Vagina (tissue), 2 donors: ENCODE data around the gene ELP5. TPM values are rescaled to one million over a fixed set of nuclear protein-coding genes. Genes with fewer than 3 reads are reported as not detected.

Source experiments
- DNase-seq, 2 donors: peaks; one replicate each; pipeline ENCODE4 v3.0.0-alpha.2; 2017; ENCODE audit errors: extremely low spot score in 2 of 2
- H3K27ac ChIP-seq: fragments of 200-600 bp; sonication (generic); one replicate; pipeline ENCODE4 v1.5.1; 2019
- H3K27me3 ChIP-seq: fragments of 200-600 bp; sonication (generic); one replicate; pipeline ENCODE4 v1.5.1; 2019
- H3K36me3 ChIP-seq, 2 donors: fragments of 200-600 bp; sonication (generic); one replicate each; pipeline ENCODE4 v1.5.1; 2017 to 2019
- H3K4me1 ChIP-seq: fragments of 200-600 bp; sonication (generic); one replicate; pipeline ENCODE4 v1.5.1; 2019
- H3K4me3 ChIP-seq, 2 donors: fragments of 200-600 bp; sonication (generic); 1 replicate in 1 of 2; 2 replicates in 1 of 2; pipeline ENCODE4 v1.5.1; 2016 to 2019
- H3K9me3 ChIP-seq: fragments of 200-600 bp; sonication (generic); one replicate; pipeline ENCODE4 v1.5.1; 2019
- POLR2A ChIP-seq, 2 donors: fragments of 450-650 bp; IDR thresholded peaks; one replicate each; pipeline ENCODE4 v1.6.1; 2017; ENCODE audit warnings: antibody characterized with exemption in 2 of 2, mild to moderate bottlenecking in 2 of 2, moderate library complexity in 2 of 2
- POLR2AphosphoS5 ChIP-seq, 2 donors: sonication (generic); formaldehyde crosslinking; IDR thresholded peaks; one replicate each; pipeline ENCODE4 v1.9.0; 2017; ENCODE audit warnings: antibody characterized with exemption in 2 of 2, mild to moderate bottlenecking in 2 of 2, low read depth in 1 of 2; ENCODE audit not compliant: insufficient read depth in 1 of 2
- intact Hi-C: fragments of 100-400 bp; cut with DNase I; formaldehyde crosslinking; loops from one replicate; pipeline ENCODE4 v1.15.1; 2023
- total RNA-seq: library from RNA; depleted of rRNA; stranded (reverse); fragments of >200 nt; gene quantifications from one replicate; pipeline ENCODE4 v1.2.3, GENCODE V29; 2016
- TF ChIP-seq, protein P1 (sequence below), 3 experiments: fragments of 450-650 bp in 2 of 3; fragments of 200-600 bp in 1 of 3; sonication (generic) in 1 of 3; IDR thresholded peaks; one replicate each; pipeline ENCODE4 v1.5.1; 2017 to 2019; ENCODE audit warnings: antibody characterized with exemption in 3 of 3, mild to moderate bottlenecking in 2 of 3, moderate library complexity in 2 of 3

The ELP5 gene
- total RNA-seq, 1 donor from 2014 or later: 30.9 TPM

DNA sequence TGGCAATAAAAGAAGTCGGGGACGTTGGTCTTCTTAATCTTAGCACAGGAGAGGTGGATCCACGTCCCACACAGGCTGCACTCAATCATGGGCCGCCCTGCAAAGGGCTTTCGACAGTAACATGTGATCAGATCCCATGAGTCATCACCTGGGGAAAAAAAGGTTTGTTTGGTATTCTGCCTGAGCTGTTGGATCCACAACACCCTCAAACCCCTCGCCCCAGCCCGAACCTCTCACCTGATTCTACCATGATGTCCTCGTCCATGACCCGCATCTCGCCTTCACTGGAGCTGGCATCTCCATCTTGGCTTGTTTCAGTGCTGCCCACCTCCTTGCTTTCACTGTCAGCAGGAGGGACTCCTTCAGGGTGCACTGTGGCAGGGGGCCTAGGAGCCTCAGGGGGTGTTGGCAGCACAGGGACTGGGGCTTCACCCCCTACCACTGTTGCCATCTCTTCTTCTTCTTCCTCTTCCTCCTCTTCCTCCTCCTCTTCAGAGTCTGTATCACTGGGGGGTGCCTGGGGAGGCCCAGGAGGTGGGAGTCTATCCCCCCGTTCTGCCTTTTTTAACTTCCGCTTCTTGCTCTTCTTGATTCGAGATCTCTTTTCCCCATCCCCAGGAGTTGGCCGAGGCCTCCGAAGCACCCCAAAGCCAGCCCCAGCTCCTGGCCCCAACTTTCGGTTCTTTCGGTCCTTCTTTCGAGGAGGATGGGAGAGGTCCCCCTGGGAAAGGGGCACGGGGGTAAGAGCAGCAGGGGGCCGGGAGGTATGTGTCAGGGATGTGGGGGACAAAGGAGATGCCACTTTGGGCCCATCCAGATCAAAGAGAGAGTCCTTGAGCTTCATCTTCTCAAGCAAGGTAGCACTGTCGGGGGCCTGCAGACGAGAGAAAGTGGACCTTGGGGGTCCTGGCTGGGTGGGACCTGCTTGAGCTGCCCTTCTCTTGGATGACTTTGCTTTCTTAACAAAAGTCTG, 16.0 kb upstream of the ELP5 start:
- intact Hi-C loops: no loop called here
- Histone ChIP-seq H3K9me3 (no peaks in the 10 kb centered on the region), H3K27me3 (no peaks in the 10 kb centered on the region), H3K4me3 (no peak overlapping the region), H3K27ac (peak overlapping the region; percentile 99), H3K4me1 (peaks cover 65% of the 10 kb centered on the region), H3K36me3 (peaks cover 0 to 25% of the 10 kb centered on the region in 2 donors)
- DNase-seq: no peak
- TF ChIP-seq POLR2AphosphoS5 (IDR thresholded peaks at IDR 0.05; ENCODE audit: insufficient read depth in 1 of 2, low read depth in 1 of 2) (no peak), POLR2A (IDR thresholded peaks at IDR 0.05) (no peak)
- TF ChIP-seq, protein P1, sequence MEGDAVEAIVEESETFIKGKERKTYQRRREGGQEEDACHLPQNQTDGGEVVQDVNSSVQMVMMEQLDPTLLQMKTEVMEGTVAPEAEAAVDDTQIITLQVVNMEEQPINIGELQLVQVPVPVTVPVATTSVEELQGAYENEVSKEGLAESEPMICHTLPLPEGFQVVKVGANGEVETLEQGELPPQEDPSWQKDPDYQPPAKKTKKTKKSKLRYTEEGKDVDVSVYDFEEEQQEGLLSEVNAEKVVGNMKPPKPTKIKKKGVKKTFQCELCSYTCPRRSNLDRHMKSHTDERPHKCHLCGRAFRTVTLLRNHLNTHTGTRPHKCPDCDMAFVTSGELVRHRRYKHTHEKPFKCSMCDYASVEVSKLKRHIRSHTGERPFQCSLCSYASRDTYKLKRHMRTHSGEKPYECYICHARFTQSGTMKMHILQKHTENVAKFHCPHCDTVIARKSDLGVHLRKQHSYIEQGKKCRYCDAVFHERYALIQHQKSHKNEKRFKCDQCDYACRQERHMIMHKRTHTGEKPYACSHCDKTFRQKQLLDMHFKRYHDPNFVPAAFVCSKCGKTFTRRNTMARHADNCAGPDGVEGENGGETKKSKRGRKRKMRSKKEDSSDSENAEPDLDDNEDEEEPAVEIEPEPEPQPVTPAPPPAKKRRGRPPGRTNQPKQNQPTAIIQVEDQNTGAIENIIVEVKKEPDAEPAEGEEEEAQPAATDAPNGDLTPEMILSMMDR (IDR thresholded peaks at IDR 0.05): no peak

DNA sequence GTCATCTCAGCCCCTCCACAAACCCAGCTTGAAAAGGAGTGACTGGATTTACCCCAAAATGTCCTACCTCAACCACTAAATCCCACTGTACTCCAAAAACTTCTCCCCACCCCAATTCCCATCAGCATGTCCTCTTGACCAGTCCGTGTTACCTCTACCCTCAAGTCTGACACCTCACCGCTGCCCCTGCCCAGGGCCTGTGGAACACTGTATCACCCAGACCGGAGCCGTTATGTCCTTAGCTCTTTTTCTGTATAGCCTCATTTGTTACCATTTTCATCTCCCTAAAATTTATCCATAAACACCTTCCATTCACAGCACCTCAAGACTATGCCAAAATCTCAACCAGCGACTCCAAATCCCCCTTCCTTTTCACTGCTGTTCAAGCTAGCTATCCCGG, 15.2 kb upstream of the ELP5 start:
- no peak for DNase-seq
- no peaks in the 10 kb centered on the region for H3K9me3 ChIP-seq
- H3K4me1 ChIP-seq: peaks cover 65% of the 10 kb centered on the region
- H3K27me3 ChIP-seq: no peaks in the 10 kb centered on the region
- peaks cover 0 to 26% of the 10 kb centered on the region in 2 donors for H3K36me3 ChIP-seq
- no peak overlapping the region for H3K4me3 ChIP-seq
- intact Hi-C loops: no loop called here
- peak overlapping the region; percentile 99 for H3K27ac ChIP-seq
- TF ChIP-seq POLR2AphosphoS5 (IDR thresholded peaks at IDR 0.05; ENCODE audit: insufficient read depth in 1 of 2, low read depth in 1 of 2) (no peak), POLR2A (IDR thresholded peaks at IDR 0.05) (no peak)
- TF ChIP-seq, protein P1 (IDR thresholded peaks at IDR 0.05): no peak

GRCh38 chr17:7237266-7237760, 14.7 kb upstream of the ELP5 start:
- intact Hi-C loops: no loop called here
- Histone ChIP-seq H3K27ac (peak overlapping the region; percentile 99), H3K4me1 (peaks cover 60% of the 10 kb centered on the region), H3K9me3 (no peaks in the 10 kb centered on the region), H3K36me3 (peaks cover 0 to 26% of the 10 kb centered on the region in 2 donors), H3K4me3 (peak overlapping the region; percentile 69 to 100), H3K27me3 (no peaks in the 10 kb centered on the region)
- no peak for DNase-seq
- no peak for TF ChIP-seq POLR2AphosphoS5 (IDR thresholded peaks at IDR 0.05; ENCODE audit: insufficient read depth in 1 of 2, low read depth in 1 of 2)
- TF ChIP-seq POLR2A (IDR thresholded peaks at IDR 0.05): no peak
- TF ChIP-seq, protein P1 (IDR thresholded peaks at IDR 0.05): no peak

GRCh38 chr17:7237761-7238419, 14.1 kb upstream of the ELP5 start:
- Histone ChIP-seq H3K36me3 (peaks cover 0 to 26% of the 10 kb centered on the region in 2 donors), H3K27ac (peak overlapping the region; percentile 99), H3K4me3 (peak overlapping the region; percentile 69 to 100), H3K9me3 (no peaks in the 10 kb centered on the region), H3K4me1 (peaks cover 55% of the 10 kb centered on the region), H3K27me3 (no peaks in the 10 kb centered on the region)
- intact Hi-C loops: no loop called here
- no peak for DNase-seq
- TF ChIP-seq POLR2AphosphoS5 (IDR thresholded peaks at IDR 0.05; ENCODE audit: insufficient read depth in 1 of 2, low read depth in 1 of 2) (peak; percentile 19 to 36), POLR2A (IDR thresholded peaks at IDR 0.05) (no peak)
- TF ChIP-seq, protein P1 (IDR thresholded peaks at IDR 0.05): no peak
